Measurements from ENCODE around the gene ACCSL.

ACCSL gene

DNA sequence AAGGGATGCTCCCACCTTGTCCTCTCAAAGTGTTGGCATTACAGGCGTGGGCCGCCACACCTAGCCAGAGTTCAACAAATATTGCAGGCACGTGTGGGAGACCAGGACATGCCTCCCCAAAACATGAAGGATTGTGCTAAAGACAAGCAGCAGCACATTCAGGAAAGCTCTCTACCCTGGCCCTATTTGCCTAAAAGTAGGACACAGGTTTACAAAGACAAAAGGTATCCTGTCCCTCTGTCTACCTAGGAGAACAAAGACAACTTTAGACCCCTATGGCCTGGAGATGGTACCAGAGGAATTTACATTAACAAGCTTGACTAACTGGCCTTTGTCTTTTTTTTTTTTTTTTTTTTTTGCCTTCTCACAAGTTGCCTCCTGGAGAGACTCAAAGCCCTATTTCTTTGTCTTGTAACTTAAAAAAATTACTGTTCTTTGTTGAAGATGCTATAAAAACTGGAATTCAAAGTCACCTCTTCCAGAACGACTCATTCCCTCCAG lies 17.4 kb downstream of the ACCSL start:
- no peak for DNase-seq

GRCh38 chr11:44065841-44066731 lies 18.3 kb downstream of the ACCSL start, which contains the start of gene ACCS:
ACCS (plus strand) TSS chr11:44066270; CDS start chr11:44067628, 1,358 bp downstream.
- DNase-seq: peak; percentile 89 to 90

GRCh38 chr11:44066732-44067141 lies 19.0 kb downstream of the ACCSL start:
- DNase-seq: no peak

DNA sequence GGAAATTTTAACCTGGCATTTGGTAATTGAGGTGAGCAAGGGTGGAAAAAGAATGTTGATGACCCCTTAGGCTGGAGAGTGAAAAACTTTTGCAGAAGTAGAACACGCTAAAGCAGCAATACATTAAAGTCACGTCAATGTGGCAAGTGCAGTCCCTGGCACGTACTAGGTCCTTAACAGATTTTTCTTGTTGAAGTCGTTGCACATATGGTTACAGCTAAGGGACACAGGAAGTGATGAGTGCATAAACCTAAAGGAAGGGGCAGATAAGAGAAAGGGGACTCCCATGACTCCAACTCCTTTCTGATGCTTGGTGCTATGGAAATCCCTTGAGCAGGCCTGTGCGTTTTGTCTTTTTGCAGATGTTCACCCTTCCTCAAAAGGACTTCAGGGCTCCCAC lies 19.5 kb downstream of the ACCSL start:
- no peak for DNase-seq

DNA sequence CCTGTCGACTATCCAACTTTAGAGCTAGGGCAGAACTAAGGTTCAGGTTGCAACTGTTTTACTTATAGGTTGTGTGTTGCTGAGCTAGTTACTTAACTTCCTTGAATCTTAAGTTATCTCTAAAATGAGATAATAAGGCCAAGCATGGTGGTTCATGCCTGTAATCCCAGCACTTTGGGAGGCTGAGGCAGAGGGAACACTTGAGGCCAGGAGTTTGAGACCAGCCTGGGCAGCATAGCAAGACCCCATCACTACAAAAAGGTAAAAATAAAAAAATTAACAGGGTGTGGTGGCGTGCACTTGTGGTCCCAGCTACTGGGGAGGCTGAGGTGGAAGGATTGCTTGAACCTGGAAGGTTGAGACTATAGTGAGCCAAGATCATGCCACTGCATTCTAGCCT lies 20.4 kb downstream of the ACCSL start:
- DNase-seq: no peak

GRCh38 chr11:44071157-44071556 lies 23.4 kb downstream of the ACCSL start:
- no peak for DNase-seq

DNA sequence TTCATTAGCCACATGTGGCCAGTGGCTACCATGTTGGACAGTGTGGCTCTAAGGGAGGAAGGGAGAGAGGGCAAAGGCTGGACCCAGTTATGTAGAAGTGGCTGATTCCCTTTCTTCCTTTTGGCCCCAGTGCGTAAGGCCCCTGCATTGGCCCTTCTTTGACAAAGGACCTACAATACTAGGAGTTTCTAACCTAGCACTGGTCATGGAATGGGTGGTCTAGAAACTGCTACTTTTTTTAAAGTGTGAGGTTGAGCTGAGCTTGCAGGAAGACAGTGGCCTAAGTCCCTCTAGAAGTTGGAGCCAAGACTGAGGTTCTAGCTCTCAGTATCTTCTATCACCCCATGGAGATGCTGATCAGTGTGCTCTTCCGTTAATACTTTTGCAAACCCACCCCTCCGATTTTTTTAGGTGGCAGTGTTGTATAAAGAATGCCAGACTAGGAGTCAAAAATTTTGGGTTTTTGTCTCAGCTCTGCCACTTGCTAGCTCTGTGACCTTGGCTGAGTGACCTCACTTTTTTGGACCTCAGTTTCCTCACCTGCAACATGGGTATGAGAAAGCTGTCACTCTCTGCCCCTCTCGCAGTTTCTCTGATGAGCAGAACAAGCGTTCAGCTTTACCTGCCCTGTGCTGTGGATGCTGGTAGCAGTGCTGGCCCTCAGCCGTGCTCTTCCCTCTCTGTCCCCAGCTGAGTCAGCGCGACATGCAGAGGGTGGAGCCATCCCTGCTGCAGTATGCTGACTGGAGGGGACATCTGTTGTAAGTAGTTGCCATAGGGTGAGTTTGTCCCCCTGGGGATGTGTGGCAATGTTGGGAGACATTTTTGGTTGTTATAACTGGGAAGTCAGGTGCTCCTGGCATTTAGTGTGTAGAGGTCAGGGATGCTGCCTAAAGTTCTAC lies 25.2 kb downstream of the ACCSL start:
- DNase-seq: no peak

- DNase-seq: no peak
Observed at GRCh38 chr11:44078794-44079193, 31.0 kb downstream of the ACCSL start.

- no peak for DNase-seq
Observed at GRCh38 chr11:44079376-44079775, 31.6 kb downstream of the ACCSL start.

GRCh38 chr11:44080951-44081350 lies 33.2 kb downstream of the ACCSL start:
- DNase-seq: no peak

GRCh38 chr11:44082645-44083044 lies 34.9 kb downstream of the ACCSL start:
- DNase-seq: no peak

- DNase-seq: no peak
Observed at GRCh38 chr11:44083433-44083832, 35.7 kb downstream of the ACCSL start.

GRCh38 chr11:44083906-44084305 lies 36.1 kb downstream of the ACCSL start:
- DNase-seq: no peak

DNA sequence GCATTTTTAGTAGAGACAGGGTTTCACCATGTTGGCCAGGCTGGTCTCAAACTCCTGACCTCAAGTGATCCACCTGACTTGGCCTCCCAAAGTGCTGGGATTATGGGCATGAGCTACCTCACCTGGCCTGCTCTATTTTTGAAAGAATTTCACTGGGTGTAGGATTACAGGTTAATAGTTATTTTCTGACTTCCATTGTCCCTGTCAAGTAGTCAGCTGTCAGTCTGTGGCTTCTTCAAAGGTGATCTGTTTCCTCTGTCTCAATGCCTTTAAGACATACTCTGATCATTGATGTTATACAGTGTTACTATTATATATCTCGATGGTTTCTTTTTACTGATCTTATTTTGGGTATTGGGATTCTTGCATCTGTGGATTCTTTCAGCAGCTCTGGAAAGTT lies 37.5 kb downstream of the ACCSL start:
- DNase-seq: no peak

DNA sequence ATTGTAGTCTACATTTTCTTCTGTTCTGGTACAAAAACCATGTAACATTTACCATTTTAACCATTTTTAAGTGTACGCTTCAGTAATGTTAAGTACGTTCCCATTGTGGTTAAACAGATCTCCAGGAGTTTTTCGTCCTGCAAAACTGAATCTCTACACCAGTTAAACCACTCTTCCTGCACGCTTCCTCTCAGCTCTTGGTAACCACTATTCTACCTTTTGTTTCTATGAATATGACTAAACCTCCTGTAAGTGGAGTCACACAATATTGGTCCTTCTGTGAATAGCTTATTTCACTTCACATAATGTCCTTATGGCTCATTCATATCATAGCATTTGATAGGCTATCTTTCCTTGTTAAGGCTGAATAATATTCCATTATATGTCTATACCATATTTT lies 40.6 kb downstream of the ACCSL start:
- no peak for DNase-seq

GRCh38 chr11:44088871-44089270 lies 41.1 kb downstream of the ACCSL start:
- DNase-seq: no peak

DNA sequence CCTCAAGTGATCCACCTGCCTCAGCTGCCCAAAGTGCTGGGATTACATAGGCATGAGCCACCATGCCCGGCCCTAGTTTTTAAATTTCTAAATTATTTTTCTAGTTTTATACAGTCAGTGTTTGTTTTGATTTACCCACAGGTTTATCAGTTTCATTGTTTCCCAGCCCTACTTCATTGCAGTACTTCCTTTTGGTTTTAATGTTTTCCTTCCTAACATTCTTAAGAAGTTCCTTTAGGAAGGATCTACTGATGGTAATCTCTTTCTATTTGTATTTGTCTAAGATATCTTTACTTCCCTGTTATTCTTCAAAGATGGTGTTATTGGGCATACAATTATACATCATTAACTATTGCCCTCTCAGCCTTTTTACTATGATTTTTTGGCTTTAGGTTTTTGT lies 42.8 kb downstream of the ACCSL start:
- DNase-seq: no peak

DNA sequence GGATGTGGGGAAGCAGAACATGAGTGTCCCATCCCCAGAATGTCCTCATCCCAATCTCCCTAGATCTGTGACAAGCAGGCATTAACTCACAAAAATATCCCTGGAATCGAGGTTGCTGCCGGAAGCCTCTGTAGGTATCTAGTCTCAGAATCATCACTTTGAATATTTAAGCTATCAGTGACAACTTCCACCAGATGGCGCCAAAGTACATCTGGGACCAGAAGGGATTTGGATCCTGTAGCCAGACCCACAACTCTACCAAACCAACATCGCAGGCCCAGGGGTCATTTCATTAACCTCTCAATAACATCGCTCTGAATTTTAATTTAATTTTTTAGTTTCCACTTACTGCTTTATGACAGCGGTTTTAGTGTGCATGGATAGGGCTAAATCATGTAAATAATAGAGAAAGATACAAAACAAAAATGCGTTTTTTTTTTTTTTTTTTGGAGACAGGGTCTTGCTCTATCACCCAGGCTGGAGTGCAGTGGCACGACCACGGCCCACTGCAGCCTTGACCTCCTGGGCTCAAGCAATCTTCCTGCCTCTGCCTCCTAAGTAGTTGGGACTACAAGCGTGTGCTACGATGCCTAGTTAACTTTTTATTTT lies 46.6 kb downstream of the ACCSL start:
- peak; percentile 71 to 83 for DNase-seq

GRCh38 chr11:44095506-44096359 lies 48.0 kb downstream of the ACCSL start, which contains the start of gene EXT2:
EXT2 (plus strand) TSS chr11:44095678; CDS start chr11:44107713, 12,035 bp downstream.
- DNase-seq: peak; percentile 87

DNA sequence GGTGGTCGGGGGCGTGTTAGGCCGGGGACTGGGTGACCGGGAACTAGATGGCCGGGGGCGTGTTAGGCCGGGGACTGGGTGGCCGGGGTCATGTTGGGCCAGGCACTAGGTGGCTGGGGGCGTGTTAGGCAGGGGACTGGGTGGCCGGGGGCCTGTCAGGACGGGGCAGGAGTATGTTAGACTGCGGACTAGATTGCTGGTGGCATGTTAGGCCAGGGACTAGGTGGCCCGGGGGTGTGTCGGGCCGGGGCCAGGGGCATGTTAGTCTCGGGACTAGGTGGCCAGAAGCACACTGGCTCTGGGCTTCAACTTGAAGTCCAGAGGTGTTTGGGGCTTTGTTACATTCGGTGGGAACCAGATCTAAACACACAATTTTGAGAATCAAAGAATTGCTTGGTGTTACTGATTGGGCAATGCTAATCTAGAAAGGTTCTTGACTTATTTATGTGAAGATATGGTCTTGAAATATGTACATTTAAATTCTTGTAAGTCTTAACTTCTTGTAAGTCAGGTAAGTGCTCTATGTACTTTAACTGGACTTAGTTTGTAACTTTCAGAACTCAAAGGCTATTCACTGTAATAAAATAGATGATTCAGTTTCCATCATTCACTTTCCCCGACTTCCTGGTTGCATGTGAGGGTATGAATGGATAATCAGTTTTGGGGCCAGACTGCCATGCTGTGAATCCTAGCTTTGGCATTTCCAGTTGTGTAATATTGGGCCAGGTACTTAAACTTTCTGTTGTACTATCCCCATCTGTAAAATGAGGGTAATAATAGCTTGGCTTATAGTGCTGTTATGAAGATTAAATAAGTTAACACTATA lies 48.8 kb downstream of the ACCSL start:
- DNase-seq: no peak

DNA sequence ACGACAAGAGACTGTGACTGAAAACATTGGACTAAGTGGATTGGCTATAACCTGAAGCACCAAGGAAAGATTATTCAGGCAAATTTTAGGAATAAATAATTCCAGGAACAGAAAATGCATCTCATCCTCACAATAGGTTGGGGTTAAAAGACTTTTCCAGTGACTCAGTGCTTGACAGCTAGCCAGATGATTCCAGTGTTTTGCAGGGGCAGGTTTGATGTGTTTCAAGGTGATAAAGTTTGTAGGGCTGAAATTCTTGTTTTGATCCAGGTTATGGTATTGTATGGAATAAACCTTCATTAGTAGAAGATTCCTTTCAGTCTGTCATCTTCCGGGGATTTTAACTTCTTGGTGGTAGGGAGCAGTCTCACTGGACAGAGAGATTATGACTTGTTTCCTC lies 50.0 kb downstream of the ACCSL start:
- DNase-seq: no peak
